GM12865 (cell line): ENCODE data around the gene AHCYL1.

ENCODE experiments used
- DNase-seq: peaks from one replicate; pipeline ENCODE4 v3.0.0; 2010; ENCODE audit warnings: low read depth
- H3K4me3 ChIP-seq: 2 replicates; pipeline ENCODE4 v1.5.1; 2011; ENCODE audit warnings: mild to moderate bottlenecking, low read depth, low read length, control low read depth
- TF ChIP-seq, protein P1 (sequence below): IDR thresholded peaks from 2 replicates; pipeline ENCODE4 v1.5.1; 2011; ENCODE audit warnings: low read length, control low read depth, low read depth, inconsistent platforms; ENCODE audit not compliant: insufficient read depth; ENCODE audit errors: missing control alignments

Gene AHCYL1

DNA sequence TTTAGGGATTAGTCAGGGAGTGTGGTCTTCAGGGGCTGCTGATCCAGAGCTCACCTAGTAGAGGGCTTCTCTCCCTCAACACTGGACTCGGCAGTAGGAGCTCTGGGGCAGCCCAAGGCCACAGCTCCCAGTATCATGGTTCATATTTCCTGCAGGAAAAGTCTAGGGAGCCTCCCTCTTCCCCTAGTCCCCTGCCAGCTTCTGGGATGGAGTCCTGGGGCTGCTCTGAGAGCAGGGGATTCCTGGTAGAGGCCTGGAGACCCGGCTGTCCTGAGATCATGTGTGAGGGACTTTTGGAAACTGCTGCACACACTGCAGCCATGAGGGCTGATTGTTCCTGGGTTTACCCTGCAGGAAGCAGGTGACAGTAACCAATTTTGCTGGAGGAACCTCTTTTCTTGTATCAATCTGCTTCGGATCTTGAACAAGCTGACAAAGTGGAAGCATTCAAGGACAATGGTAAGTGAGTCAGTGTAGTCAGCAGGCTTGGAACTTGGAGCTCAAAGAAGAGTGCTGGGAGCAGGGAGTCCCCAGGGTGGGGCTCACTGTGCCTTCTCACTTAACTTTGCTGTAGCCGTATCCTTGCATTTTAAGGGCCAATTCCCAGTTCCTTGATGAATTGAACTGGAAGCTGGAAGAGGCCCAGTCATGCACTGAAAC, 66.2 kb downstream of the AHCYL1 start:
- TF ChIP-seq, protein P1, sequence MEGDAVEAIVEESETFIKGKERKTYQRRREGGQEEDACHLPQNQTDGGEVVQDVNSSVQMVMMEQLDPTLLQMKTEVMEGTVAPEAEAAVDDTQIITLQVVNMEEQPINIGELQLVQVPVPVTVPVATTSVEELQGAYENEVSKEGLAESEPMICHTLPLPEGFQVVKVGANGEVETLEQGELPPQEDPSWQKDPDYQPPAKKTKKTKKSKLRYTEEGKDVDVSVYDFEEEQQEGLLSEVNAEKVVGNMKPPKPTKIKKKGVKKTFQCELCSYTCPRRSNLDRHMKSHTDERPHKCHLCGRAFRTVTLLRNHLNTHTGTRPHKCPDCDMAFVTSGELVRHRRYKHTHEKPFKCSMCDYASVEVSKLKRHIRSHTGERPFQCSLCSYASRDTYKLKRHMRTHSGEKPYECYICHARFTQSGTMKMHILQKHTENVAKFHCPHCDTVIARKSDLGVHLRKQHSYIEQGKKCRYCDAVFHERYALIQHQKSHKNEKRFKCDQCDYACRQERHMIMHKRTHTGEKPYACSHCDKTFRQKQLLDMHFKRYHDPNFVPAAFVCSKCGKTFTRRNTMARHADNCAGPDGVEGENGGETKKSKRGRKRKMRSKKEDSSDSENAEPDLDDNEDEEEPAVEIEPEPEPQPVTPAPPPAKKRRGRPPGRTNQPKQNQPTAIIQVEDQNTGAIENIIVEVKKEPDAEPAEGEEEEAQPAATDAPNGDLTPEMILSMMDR: no peak
- H3K4me3 ChIP-seq: no peak overlapping the region
- no peak for DNase-seq

DNA sequence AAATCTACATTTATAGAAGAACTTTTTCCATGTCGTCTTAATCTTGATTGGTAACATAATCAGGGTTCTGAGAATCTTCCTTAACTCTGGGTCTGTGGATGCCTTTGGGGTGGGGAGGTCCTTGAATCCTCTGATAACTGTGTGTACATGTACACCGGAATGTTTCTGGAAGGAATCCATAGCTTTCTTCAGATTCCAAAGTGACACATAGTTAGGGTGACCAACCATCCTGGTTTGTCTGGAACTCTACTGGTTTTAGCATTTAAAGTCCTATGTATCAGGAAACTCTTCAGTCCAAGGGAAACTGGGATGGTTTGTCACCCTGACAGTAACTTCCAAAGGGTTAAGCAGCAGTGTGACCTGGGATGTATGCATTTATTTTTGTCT, 66.7 kb downstream of the AHCYL1 start:
- no peak overlapping the region for H3K4me3 ChIP-seq
- DNase-seq: no peak
- TF ChIP-seq, protein P1: no peak

DNA sequence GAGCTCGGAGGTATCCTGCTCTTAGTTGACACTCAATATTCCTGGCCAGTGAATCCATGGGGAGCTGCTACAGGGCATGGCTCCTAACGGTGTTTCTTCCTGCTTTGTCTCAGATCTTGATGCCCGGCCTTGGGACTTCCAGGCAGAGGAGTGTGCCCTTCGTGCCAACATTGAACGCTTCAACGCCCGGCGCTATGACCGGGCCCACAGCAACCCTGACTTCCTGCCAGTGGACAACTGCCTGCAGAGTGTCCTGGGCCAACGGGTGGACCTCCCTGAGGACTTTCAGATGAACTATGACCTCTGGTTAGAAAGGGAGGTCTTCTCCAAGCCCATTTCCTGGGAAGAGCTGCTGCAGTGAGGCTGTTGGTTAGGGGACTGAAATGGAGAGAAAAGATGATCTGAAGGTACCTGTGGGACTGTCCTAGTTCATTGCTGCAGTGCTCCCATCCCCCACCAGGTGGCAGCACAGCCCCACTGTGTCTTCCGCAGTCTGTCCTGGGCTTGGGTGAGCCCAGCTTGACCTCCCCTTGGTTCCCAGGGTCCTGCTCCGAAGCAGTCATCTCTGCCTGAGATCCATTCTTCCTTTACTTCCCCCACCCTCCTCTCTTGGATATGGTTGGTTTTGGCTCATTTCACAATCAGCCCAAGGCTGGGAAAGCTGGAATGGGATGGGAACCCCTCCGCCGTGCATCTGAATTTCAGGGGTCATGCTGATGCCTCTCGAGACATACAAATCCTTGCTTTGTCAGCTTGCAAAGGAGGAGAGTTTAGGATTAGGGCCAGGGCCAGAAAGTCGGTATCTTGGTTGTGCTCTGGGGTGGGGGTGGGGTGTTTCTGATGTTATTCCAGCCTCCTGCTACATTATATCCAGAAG, 69.2 kb downstream of the AHCYL1 start:
- peak; percentile 65 for DNase-seq
- H3K4me3 ChIP-seq: no peak overlapping the region
- TF ChIP-seq, protein P1: peak; percentile 98

DNA sequence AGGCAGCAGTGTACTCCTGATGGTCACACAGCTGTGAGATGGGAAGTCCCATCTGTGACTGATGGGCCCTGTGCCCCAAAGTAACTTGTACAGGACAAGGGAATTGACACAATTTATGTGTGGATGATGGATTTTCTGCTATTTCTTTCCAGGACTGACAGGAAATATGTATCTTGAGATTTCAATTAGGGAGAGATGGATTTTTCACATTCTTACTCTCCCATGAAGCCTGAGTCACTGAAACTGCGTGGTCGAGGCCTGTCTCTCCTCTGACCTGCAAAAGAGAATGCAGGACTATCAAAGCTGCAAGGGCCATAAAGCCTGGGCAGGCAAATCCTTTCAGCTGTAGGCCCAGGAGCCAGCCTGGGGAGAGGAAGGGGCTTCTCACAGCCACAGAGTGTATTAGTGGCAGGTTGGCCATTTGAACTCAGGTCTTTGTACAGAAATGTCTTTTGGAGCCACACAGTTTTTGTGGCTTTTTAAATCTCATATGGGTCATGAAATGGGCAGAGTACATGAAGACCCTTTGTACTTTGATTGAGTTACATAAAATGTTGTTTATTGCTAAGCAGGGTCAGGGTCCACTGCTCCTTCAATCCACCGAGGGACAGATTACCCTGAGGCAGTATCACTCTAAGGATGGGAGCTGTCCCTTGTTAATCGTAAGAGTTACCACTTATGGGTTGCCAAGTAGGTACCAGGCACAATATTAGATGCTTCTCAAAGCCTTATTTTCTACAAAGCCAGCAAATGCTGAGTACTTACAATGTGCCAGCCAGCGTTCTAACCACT, 71.1 kb downstream of the AHCYL1 start:
- no peak overlapping the region for H3K4me3 ChIP-seq
- TF ChIP-seq, protein P1: no peak
- DNase-seq: no peak

DNA sequence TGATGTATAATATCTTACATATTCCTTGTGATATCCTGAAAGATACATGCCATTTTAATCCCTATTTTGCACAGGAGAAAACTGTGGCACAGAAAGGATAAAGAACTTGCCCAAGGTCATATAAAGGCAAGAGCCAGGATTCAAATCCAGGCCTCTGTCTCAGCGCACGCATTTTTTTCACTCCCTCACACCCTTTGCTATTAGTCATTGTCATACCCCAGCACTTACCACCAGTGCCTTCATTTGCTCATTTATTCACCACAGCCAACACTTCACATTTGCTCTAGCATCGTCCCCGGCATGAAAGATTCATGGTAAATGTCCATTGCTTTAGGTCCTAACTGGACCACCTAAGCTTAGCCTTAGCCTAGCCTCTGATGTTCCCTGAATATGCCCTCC, 71.7 kb downstream of the AHCYL1 start:
- TF ChIP-seq, protein P1: no peak
- no peak overlapping the region for H3K4me3 ChIP-seq
- no peak for DNase-seq

DNA sequence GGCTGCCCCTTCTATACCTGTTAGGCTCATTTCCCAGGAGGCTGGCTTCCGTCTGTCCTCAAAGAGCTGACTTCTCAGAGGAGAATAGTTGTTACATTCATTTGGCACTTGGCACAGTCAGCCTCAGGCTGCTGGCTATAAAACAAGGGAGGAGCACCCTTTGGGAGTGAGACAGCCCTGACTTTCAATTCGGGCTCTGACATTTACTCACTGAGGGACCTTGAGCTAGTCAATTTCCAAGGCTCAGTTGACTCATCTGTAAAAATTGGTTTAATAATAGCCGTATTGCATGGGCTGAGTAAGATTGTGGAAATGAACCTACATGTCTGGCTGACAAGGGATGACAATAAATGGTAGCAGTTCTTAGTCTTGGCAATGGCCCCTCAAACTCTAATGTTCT, 72.2 kb downstream of the AHCYL1 start:
- TF ChIP-seq, protein P1: no peak
- H3K4me3 ChIP-seq: no peak overlapping the region
- DNase-seq: no peak
